Amniotic epithelial cell (primary cell): ENCODE measurements around the gene BHLHE41.

Experiments
- DNase-seq: peaks from one replicate; pipeline ENCODE4 v3.0.0-alpha.2; 2010; ENCODE audit warnings: low read depth

Gene BHLHE41

GRCh38 chr12:26124446-26125399 lies at the start of gene BHLHE41:
BHLHE41 (minus strand) TSS chr12:26125037; CDS start chr12:26124779, 258 bp downstream.
- no peak for DNase-seq

DNA sequence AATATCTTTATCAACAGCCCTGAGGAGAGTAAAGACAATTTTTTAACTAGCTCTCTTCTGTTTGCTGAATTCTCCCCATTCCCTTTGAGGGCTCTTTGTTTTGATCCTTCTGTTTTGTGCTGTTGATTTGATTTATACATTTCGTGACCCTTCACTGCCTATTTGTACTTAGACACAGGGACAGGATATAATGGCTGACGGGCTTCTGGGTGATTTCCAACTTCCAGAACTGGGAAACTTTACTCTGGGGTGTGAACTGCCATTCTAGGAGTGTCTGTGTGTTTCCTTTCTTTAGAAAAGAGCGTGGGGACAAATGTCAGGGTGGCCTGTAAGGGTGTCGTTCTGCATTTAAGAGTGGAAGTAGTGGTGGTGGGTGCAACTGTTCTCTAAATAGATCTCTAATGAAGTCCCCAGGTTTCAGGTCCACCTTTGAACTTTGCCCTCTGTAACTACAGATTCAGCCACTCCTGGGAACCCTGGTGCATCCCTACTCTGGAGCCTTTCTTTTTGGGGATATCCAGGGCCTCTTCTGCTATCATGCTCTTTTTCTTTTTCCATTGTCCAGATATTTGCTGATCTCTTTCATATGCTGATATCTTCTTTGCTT lies 48.2 kb upstream of the BHLHE41 start:
- DNase-seq = no peak

GRCh38 chr12:26172539-26172938 lies 47.7 kb upstream of the BHLHE41 start:
- DNase-seq = no peak

GRCh38 chr12:26172013-26172412 lies 47.2 kb upstream of the BHLHE41 start:
- DNase-seq = no peak

DNA sequence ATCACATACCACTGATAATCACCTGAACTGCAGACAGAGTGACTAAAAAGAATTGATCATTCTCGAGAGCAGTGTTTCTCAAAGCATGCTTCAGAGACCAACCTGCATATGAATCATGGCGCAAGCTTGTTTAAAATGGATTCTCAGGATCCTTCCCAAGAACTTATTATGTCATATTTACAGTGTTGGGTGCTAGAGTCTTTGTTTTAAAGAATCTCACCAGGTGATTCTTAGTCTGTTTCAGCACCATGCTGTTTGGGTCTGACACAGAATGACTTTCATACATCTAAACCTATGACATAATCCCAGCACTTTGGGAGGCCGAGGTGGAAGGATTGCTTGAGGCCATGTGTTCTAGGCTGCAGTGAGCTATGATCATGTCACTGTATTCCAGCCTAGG lies 39.3 kb upstream of the BHLHE41 start:
- no peak for DNase-seq

DNA sequence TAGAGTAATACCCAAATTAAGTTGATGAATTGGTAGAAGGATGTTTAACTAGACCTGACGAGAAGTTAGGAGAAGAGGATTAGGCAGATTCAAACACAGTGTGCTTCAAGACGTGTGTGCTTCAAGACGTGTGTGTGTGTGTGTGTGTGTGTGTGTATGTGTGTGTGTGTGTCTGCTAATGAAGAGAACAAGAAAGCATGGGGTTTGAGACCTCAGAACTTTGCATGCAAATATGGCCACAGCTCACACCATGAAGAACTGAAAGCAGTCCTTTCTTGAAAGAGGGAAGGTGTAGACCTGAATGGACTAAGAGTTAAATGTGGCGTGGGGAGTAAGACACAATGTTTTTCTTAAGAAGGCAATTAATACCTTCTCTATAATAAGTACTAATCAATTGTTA lies 38.1 kb upstream of the BHLHE41 start:
- no peak for DNase-seq

GRCh38 chr12:26162174-26162573 lies 37.3 kb upstream of the BHLHE41 start:
- DNase-seq = no peak

DNA sequence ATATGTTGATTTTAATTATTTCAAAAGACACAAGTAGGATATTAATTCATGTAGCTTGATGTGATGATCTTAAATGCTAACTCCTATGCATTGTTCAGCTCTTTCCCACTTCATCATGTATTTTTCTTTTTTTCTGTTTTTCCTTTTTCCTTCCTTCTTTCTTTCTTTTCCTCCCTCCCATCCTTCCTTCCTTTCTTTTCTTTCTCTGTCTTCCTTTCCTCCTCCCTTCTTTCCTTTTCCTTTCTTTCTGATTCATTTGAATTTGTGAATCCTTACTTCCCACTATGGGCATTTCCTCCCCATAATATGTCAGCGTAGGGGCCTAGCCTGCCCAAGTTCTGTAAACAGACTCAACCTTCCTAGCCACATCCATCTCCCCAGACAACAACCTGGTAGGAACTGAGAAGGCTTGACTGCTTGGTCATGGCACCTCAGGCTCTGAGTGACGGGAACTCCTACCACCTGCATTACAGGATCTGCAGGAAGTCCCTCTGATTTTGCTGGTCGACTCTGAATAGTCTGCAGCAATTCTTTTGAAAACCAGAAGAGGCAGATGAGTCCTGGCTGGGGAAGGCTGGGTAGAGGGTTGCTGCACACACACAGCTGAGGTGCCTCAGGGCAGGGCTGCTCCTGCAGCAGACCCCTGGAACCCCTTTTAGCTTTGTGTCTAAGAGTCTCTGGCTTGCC lies 33.4 kb upstream of the BHLHE41 start:
- no peak for DNase-seq

- no peak for DNase-seq
These were observed 32.2 kb upstream of the BHLHE41 start for GRCh38 chr12:26157001-26157400.

- no peak for DNase-seq
These were observed 31.5 kb upstream of the BHLHE41 start for GRCh38 chr12:26156201-26156871.

DNA sequence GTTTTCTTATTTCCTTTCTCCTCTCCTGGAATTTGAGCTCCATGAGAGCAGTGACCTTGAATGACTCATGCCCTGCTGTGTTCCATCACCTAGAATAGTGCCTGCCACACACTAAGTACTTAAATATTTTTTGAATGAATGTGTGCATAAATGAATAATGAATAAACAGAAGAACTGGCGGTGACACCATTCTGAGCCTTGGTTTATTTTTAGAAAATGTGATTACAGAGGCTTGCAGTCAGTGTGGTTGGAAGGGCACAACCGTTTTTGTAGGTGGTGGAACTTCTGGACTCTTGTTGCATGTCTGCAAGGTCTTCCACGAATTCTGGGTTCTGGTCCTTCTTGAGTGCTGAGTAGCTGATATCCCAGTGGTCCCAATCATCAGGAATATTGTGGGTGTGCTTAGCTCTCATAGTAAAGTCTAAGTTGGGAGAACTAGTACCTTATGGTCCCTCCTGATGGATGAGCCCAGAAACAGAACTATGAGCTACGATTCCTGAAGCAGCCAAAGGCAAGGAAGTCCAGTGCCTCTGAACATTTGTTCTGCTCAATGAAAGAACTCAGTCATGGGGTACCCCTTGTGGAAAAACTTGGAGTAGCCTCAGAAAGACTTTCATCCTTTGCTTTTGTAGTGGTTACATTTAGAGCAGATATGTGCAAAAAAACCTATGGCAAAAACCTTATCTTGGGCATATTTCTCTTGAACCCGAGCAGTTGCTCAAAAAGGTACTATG lies 28.8 kb upstream of the BHLHE41 start:
- DNase-seq = peak; percentile 97

GRCh38 chr12:26152507-26153102 lies 27.8 kb upstream of the BHLHE41 start:
- DNase-seq = peak; percentile 24

DNA sequence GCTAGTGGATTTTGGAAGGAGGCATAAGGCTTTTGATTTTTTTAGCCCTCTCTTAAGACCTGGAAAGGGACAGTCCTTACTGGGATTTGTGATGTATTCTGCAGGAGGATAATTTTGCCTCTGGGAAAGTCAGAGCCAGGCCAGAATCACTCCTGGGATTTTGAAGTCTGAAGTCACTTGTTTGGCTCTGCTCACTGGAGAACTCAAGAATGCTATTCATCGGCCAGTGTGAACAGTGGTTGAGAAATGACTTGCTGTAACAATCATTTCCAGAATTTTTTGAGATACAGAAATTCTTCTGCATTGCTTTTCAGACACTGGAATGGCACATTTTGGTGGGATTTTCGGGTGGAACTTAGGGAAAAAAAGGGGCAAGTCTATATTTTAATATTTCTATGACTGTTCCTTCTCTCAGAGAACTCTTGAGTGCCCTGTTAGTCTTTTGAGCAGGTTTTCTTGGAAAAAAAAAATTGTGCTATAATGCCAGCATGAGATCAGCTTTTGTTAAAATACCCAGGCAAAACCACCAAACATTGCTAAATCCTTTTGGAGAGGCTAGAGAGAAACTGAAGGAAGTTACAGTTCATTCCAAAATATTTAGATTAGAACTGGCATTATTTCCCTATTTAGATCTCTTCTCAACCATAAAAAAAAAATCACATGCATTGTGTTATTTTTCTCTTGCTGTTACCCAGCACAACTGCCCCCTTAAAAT lies 26.1 kb upstream of the BHLHE41 start:
- peak; percentile 82 for DNase-seq

GRCh38 chr12:26149968-26150500 lies 25.2 kb upstream of the BHLHE41 start:
- DNase-seq = no peak

GRCh38 chr12:26148291-26148690 lies 23.5 kb upstream of the BHLHE41 start:
- no peak for DNase-seq

DNA sequence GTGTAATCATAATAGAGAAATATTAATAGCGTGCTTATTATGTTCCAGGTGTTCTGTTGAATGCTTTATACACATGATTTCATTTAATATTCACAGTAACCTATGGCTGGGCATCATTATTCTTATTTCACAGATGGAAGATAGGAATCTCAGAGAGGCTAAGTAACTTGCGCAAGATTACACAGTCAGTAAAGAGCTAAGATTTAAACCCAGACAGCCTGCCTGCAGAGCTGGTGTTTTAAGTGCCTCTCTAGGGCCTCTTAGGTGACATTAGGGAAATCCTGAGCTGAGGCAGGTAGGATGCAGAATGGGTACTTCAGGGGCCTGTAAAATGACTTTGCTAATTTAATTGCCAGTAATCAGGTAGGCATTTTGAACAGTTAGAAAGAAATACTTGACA lies 18.5 kb upstream of the BHLHE41 start:
- DNase-seq = no peak

- no peak for DNase-seq
These were observed 14.0 kb upstream of the BHLHE41 start for GRCh38 chr12:26138860-26139259.

DNA sequence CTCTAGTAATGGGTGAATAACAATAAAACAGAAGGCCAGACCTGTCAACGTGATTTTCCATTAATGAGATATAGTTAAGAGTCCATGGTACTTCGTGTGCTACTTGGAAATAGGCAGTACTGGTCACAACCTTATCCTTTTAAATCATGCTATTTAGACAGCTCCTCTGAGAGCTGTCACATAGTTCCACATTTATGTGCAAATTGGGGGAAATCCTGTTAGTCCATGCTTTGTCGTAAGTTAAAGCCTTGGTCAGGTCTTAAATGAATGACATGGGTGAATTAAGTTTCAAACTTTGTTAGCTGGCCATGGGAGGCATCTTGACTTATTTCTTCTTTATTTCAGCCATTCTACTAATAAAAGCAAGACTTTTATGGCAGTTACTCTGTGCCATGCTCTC lies 11.9 kb upstream of the BHLHE41 start:
- DNase-seq = no peak

GRCh38 chr12:26135571-26135970 lies 10.7 kb upstream of the BHLHE41 start:
- DNase-seq = no peak

DNA sequence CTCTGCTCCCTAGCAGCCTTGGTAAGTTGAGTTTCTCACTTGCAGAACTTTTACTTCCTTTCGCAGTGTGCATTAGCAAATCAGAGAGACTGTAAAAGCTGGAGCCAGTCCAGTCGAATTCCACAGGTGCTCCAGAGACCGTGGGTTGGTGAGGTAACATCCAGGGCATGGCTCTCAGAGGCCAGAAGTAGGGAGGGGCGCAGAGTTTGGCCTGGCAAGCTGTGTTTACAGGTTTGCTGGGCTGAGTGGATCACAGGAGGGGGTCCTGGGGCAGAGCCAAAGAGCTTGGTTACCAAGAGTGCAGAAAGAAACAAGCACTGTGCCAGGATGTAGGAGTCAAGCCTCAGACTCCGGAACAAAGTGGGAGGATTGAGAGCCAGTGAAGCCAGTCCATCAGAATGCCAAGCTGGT lies 10.2 kb upstream of the BHLHE41 start:
- peak; percentile 53 for DNase-seq
